ENCODE measurements around the gene LTC4S.
A peak's percentile ranks its signal among the peaks of the same experiment; 100 is the strongest.
"Not testable (repeated sequence)": the region's sequence is repeated elsewhere in the genome, so short reads cannot be mapped to it uniquely, and the experiment has no call there.

Gene LTC4S

DNA sequence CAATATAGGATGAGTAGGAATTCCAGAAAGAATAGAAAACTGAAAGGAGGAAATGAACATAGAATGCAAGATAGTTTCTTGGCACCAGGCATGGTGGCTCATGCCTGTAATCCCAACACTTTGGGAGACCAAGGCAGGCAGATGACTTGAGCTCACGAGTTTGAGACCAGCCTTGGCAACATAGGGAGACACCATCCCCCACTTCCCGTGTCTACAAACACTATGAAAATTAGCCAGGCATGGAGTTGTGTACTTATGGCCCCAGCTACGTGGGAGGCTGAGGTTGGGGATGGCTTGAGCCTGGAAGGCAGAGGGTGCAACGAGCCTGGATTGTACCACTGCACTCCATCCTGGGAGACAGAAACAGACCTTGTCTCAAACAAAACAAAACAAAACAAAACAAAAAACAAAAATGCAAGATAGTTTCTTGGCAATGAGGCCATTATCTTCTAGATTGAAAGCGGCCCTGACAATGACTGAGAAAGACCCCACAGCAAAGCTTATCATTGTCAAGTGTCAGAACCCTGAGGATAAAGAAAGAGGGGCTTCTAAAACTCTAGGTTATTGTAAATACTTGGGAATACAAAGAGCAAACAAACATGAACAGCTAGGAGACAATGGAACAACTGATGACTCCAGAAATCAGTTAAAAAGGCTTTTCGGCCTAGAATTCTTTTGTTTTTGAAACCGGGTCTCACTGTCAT is 36.1 kb downstream of the LTC4S start:
- no peak for DNase-seq

DNA sequence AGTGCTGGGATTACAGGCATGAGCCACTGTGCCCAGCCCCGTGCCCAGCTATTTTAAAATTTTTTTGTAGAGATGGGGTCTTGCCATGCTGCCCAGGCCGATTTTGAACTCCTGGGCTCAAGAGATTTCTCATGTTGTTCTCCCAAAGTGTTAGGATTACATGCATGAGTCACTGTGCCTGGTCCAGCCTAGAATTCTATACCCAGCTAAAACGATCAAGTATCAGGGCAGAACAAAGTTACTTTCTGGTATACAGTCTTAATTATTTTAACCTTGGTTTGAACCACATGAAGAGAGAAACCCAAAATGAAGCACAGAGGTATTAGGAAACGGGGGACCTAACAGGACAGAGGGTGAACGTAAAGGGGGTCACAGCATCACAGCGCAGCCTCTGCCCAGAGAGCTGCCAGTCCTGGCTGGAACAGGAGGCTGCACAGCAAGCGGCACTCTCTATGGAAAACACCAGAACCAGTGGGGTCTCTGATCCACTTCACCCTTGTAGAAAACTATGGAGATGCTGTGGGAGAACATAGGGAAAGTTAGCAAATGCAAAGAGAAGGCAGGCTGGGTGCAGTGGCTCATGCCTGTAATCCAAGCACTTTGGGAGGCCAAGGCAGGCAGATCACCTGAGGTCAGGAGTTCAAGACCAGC is 37.2 kb downstream of the LTC4S start:
- DNase-seq = no peak

DNA sequence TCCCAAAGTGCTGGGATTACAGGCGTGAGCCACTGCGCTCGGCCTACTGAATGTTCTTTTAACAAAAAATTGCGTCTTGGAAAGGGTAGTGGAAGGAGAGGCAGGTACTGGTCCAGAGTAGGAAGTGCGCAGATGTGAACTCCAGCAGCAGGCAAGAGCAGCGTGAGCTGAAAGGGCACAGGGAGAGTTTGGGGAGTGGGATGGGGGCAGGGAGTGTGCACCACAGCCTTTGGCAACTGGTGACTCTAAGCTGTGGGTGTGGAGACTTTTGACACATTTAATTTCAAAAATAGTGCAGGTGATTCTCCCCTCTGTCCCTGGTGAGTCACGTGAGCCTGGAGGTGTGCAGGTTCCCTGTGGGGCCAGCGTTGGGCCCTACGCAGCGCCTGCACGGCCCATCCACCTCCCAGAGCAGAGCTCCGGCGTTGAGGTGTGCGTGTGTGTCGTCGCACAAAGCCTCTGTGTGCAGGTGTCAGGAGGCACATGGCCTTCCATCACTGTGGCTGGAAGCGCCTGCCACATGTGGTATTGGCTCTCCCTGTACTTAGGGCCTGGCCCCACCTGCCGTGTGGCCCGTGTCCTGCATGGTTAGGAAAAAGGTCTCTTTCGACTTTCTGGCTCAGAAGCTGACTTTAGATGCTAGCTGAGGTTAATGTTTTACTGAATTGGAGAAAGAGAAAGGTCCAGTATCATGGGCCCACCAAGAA is 38.4 kb downstream of the LTC4S start:
- DNase-seq = no peak

DNA sequence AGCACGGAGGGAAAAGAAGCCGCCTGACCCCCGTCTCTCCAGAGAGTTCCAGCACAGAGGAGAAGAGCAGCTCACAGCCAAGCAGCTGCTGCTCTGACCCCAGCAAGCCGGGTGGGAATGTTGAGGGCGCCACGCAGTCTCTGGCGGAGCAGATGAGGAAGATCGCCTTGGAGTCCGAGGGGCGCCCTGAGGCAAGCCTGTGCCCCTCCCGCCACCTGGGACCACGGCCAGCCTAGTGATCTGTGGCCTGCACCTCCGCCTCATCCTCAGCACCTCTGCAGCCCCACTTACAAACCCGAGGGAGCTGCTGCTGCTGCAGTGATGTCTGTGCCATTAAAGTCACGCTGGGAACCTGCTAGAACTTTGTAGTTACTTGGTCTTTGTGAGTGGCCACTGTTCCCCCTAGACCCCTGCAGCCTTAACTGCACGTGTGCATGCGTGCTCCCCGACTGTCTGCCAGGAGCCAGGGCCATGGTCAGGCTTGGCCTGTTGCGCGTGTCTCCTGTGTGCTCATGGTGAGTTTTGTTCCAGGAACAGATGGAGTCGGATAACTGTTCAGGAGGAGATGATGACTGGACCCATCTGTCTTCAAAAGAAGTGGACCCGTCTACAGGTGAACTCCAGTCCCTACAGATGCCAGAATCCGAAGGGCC is 39.4 kb downstream of the LTC4S start:
- no peak for DNase-seq

DNA sequence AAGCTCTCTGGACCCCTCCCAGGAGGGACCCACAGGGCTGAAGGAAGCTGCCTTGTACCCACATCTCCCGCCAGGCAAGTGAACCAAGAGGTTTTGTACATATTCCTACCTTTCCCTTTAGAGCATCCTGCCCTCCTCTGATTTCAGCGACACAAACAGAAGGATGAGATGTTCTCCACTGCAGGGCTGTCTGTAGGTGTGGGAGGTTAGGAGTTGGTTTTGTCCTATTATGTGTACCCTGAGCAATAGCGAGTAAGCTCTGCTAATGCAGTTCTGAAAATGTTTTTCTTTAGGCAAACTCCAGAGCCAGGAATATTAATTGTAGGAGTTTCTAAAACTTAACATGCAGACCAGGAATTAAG is 39.9 kb downstream of the LTC4S start:
- no peak for DNase-seq

DNA sequence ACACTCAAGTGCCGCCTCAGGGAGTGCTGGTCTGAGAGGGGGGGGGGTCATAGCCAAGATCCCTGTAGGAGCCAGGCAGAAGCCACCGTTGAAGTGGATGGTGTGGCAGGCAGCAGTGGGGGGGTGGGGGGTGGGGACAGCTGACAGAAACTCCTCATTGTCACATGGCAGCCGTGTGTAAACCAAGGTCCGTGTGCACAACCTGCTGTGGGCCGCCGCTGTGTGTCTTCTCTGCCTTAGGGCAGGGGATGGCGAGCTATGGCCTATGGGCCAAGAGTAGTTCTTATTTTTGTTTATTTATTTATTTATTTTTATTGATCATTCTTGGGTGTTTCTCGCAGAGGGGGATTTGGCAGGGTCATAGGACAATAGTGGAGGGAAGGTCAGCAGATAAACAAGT is 40.3 kb downstream of the LTC4S start:
- no peak for DNase-seq

DNA sequence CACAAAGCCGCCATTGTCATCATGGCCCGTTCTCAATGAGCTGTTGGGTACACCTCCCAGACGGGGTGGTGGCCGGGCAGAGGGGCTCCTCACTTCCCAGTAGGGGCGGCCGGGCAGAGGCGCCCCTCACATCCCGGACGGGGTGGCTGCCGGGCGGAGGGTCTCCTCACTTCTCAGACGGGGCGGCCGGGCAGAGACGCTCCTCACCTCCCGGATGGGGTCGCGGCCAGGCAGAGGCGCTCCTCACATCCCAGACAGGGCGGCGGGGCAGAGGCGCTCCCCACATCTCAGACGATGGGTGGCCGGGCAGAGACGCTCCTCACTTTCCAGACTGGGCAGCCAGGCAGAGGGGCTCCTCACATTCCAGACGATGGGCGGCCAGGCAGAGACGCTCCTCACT is 41.1 kb downstream of the LTC4S start:
- DNase-seq = not testable (repeated sequence)

DNA sequence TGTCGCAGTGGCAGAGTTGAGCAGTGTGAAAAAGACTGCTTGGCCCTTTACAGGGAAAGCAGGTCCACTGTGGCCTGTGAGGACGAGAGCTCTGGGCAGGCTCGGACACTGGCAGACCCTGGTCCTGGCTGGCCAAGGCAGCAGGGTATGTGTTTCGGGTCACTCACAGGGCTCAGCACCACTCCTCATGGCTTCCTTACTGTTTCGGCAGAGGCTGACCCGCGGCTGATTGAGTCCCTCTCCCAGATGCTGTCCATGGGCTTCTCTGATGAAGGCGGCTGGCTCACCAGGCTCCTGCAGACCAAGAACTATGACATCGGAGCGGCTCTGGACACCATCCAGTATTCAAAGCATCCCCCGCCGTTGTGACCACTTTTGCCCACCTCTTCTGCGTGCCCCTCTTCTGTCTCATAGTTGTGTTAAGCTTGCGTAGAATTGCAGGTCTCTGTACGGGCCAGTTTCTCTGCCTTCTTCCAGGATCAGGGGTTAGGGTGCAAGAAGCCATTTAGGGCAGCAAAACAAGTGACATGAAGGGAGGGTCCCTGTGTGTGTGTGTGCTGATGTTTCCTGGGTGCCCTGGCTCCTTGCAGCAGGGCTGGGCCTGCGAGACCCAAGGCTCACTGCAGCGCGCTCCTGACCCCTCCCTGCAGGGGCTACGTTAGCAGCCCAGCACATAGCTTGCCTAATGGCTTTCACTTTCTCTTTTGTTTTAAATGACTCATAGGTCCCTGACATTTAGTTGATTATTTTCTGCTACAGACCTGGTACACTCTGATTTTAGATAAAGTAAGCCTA is 42.6 kb downstream of the LTC4S start:
- DNase-seq = peak; percentile 55

DNA sequence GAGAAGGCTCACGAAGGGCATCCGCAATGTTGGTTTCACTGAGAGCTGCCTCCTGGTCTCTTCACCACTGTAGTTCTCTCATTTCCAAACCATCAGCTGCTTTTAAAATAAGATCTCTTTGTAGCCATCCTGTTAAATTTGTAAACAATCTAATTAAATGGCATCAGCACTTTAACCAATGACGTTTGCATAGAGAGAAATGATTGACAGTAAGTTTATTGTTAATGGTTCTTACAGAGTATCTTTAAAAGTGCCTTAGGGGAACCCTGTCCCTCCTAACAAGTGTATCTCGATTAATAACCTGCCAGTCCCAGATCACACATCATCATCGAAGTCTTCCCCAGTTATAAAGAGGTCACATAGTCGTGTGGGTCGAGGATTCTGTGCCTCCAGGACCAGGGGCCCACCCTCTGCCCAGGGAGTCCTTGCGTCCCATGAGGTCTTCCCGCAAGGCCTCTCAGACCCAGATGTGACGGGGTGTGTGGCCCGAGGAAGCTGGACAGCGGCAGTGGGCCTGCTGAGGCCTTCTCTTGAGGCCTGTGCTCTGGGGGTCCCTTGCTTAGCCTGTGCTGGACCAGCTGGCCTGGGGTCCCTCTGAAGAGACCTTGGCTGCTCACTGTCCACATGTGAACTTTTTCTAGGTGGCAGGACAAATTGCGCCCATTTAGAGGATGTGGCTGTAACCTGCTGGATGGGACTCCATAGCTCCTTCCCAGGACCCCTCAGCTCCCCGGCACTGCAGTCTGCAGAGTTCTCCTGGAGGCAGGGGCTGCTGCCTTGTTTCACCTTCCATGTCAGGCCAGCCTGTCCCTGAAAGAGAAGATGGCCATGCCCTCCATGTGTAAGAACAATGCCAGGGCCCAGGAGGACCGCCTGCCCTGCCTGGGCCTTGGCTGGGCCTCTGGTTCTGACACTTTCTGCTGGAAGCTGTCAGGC is 43.6 kb downstream of the LTC4S start:
- no peak for DNase-seq

DNA sequence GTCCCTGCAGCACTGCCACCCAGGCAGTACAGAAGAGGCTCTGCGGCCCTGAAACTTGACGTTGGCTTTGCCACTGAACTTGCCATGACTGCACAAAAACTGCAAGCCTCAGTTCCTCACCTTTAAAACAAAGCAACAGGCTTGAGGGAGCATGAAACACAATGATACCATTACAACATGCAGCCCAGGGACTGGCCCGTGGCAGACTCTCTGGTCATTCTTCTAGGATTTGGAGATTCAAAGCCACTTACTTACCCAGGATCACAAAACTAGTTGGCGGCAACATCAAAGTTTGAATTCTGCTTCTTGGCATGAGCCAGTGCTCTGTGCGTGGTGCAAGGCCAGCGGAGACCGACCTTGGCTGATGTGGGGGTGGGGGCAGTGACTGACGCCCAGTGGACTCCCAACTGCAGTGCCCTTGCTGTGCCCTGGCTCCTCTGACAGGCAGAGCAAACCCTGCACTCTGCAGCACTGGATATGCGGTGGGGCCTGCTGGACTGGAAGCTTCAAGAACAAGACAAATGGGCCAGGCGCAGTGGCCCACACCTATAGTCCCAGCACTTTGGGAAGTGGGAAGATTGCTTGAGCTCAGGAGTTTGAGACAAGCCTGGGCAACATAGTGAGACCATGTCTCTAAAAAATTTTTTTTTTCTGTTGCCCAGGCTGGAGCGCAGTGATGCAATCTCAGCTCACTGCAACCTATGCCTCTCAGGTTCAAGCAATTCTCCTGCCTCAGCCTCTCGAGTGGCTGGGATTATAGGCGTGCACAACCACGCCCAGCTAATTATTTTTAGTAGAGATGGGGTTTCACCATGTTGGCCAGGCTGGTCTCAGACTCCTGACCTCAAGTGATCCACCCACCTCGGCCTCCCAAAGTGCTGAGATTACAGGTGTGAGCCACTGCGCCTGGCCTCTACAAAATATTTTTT is 45.8 kb downstream of the LTC4S start:
- DNase-seq = no peak

DNA sequence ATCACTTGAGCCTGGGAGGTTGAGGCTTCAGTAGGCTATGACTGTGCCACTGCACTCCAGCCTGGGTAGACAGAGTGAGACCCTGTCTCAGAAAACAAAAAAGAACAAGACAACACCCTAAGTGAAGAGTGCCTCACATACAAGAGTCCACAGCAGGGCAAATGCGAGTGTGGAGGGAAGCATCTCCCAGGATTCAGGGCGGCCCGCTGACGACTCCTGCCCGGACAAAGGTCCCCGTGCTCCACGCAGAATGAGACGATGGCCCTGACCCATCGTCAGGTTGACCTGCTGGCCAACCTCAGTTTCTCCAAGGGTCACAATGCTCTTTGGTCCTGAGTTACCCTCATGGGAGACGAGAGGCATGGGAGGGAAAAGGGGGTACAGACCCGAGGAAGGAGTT is 46.5 kb downstream of the LTC4S start:
- DNase-seq = no peak

DNA sequence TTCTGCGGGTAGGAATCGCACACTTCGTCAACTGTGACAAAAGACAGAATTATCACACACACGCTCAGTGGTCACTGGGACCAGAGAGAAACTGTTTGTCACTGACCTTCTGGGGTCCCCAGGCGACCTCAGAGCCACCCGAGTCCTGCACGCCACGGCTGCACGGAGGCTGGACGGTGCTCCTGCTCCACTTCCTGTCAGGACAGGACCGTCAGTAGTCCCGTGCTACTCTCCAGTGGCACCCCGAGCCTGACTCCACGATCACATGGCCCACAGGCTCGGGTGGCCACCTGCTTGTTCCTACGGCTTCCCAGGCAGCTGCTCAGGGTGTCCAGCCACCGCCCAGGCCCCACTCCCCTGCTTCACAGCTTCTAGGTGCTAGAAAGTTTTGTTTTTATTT is 47.0 kb downstream of the LTC4S start:
- DNase-seq = no peak

DNA sequence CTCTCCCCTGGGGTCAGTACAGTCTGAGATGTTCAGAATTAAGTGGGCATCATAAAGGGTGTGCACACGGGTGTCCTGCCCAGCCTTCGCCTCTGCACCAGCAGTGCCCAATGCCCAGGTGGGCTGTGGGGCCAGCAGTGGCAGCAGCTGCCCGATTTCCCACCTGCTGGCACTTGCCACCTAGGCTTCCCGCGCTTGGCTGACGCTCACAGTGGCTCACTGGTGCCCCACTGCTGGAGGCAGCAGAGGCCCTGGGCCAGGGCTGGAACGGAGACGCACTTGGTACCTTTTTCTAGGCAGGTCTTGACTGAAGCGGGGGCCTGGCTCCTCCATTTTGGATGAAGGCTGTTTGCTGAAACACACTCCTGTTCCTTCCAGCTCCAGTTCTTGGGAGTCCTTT is 47.8 kb downstream of the LTC4S start:
- DNase-seq = no peak

Measured in stimulated activated naive CD4-positive, alpha-beta T cell treated with Interleukin-2 at 50 U/mL for 16 hours (primary cell).